D721Med (cell line): Measurements from ENCODE around the gene LMF2.

Experiments used
- DNase-seq: peaks from one replicate; pipeline ENCODE4 v3.0.0; 2011; ENCODE audit warnings: low spot score; ENCODE audit not compliant: insufficient read length
- FAIRE-seq: peaks from 2 replicates; lab custom pipeline; 2011; peaks lifted over from hg19 to GRCh38; lab: Jason Lieb, UNC
- CTCF ChIP-seq: IDR thresholded peaks from 2 replicates; pipeline ENCODE4 v1.5.1; 2012; ENCODE audit warnings: mild to moderate bottlenecking, control low read depth; ENCODE audit not compliant: insufficient read depth; ENCODE audit errors: missing control alignments

The LMF2 gene

GRCh38 chr22:50516068-50516467, 8.6 kb upstream of the LMF2 start:
- DNase-seq, result no peak
- FAIRE-seq, result no peak
- no peak for TF ChIP-seq CTCF

DNA sequence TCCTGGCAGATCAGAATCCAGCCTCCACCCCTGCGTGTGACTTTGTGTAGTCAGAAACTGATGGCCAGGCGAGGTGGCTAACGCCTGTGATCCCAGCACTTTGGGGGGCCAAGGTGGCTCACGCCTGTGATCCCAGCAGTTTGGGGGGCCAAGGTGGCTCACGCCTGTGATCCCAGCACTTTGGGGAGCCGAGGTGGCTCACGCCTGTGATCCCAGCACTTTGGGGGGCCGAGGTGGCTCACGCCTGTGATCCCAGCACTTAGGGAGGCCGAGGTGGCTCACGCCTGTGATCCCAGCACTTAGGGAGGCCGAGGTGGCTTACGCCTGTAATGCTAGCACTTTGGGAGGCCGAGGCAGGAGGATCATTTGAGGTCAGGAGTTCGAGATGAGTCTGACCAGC, 5.7 kb upstream of the LMF2 start:
- no peak for FAIRE-seq
- DNase-seq, result no peak
- TF ChIP-seq CTCF, result no peak

GRCh38 chr22:50508897-50509296, 1.4 kb upstream of the LMF2 start:
- FAIRE-seq (no peak), DNase-seq (no peak)
- no peak for TF ChIP-seq CTCF

- no peak for FAIRE-seq
- peak; percentile 74 for DNase-seq
- no peak for TF ChIP-seq CTCF
Measured at GRCh38 chr22:50507991-50508884, 736 bp upstream of the LMF2 start, which contains the start of gene NCAPH2. NCAPH2 (plus strand) TSS chr22:50508224; CDS start chr22:50508338, 114 bp downstream.

- FAIRE-seq (no peak), DNase-seq (no peak)
- no peak for TF ChIP-seq CTCF
Measured at GRCh38 chr22:50506611-50507420, 686 bp downstream of the LMF2 start.

DNA sequence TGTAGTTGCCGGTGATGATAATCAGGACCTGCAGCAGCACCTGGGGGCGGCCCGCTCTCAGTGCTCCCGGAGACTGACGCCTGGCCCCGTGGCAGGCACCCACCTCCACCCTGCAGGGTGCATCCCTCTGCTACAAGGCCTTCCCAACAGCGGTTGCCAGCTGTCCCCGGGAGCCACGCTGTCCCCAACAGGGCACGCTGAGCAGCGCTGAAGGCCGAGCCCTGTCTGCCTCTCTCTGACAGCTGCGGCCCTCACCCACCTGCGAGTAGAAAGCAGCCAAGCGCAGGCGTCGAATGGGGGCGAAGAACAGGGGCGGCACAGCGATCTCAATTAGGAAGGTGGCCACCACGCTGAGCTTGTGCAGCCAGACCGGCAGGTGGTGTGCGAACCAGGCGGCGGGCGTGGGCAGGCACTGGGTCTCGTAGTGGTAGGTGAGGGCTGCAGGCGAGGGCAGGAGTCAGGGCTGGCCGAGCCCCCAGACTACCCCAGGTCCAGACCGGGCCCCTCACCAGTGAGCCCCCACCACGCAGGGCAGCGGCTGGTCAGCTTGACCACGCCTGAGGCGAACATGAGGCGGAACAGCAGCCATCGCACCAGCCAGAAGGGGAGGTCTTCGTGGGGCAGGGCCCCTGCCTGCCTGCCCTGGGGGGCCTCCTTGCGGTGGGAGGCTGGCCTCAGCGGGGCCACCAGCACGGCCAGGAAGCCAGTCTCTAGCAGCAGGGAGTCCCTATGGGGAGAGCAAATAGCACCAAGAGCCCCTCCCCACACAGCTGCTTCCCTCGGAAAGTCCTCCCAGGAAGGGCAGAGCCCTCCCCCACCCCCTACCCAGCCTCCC, 1.5 kb downstream of the LMF2 start:
- no peak for FAIRE-seq
- TF ChIP-seq CTCF, result no peak
- DNase-seq, result no peak
